NCI-H2081 (cell line): ENCODE results near the gene HMGCS2.
"Not testable (repeated sequence)": the region's sequence is repeated elsewhere in the genome, so short reads cannot be mapped to it uniquely, and the experiment has no call there.

Experiments
- DNase-seq, 2 experiments: peaks; one replicate each; lab custom pipeline; 2025; lab: John Stamatoyannopoulos, UW

The HMGCS2 gene

GRCh38 chr1:119787776-119788175, 19.1 kb upstream of the HMGCS2 start:
- DNase-seq, result no peak

GRCh38 chr1:119786473-119787050, 17.9 kb upstream of the HMGCS2 start:
- DNase-seq, result not testable (repeated sequence)

GRCh38 chr1:119786046-119786445, 17.3 kb upstream of the HMGCS2 start:
- DNase-seq, result not testable (repeated sequence)

GRCh38 chr1:119784191-119784781, 15.6 kb upstream of the HMGCS2 start:
- no peak for DNase-seq

GRCh38 chr1:119783354-119784185, 14.9 kb upstream of the HMGCS2 start:
- no peak for DNase-seq

GRCh38 chr1:119782631-119783325, 14.1 kb upstream of the HMGCS2 start:
- no peak for DNase-seq

- no peak for DNase-seq
Measured at GRCh38 chr1:119781434-119782210, 12.9 kb upstream of the HMGCS2 start.

- DNase-seq, result no peak
Measured at GRCh38 chr1:119779869-119780356, 11.2 kb upstream of the HMGCS2 start.

GRCh38 chr1:119778886-119779560, 10.3 kb upstream of the HMGCS2 start:
- DNase-seq, result no peak

- no peak for DNase-seq
Measured at GRCh38 chr1:119778359-119778758, 9.7 kb upstream of the HMGCS2 start.

- no peak for DNase-seq
Measured at GRCh38 chr1:119774746-119775490, 6.2 kb upstream of the HMGCS2 start.

- no peak for DNase-seq
Measured at GRCh38 chr1:119773711-119774241, 5.1 kb upstream of the HMGCS2 start.

GRCh38 chr1:119772298-119772697, 3.6 kb upstream of the HMGCS2 start:
- no peak for DNase-seq

GRCh38 chr1:119771770-119772169, 3.1 kb upstream of the HMGCS2 start:
- no peak for DNase-seq

- DNase-seq, result no peak
Measured at GRCh38 chr1:119771016-119771415, 2.3 kb upstream of the HMGCS2 start.

- DNase-seq, result no peak
Measured at GRCh38 chr1:119767486-119767885, 1.2 kb downstream of the HMGCS2 start.

GRCh38 chr1:119766374-119766794, 2.3 kb downstream of the HMGCS2 start:
- DNase-seq, result no peak

GRCh38 chr1:119764220-119764619, 4.5 kb downstream of the HMGCS2 start:
- no peak for DNase-seq

GRCh38 chr1:119762953-119763352, 5.8 kb downstream of the HMGCS2 start:
- no peak for DNase-seq

GRCh38 chr1:119762409-119762808, 6.3 kb downstream of the HMGCS2 start:
- DNase-seq, result no peak
